Measurements from ENCODE around the gene RIPK4.

Gene RIPK4

DNA sequence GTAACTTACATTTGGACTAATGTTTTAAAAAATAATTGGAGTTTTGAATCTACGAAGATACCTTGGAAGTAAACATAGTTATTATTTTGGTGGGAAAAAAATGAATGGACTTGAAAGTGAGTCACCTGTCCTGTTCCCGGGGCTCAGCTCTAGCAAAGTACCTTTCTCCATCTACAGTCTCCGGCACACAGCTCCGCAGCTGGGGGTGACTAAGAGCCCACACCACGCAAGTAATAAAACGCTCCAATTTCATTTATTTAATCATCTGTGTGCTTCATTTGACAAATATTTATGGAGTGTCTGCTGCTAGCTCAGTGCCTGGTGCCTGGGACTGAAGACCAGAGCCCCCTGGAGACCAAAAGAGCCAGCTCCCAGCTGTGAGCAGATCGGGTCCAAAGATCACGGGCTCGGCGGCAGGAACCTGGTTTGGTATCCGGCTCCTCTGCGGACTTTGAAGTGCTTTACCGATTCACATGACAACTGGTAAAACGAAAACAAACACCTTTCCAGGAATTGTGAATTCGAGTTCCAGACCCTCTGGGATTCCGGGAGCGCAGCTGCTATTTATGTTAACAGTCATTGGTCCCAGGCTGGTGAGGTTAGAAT lies 1.7 kb upstream of the RIPK4 start:
- no peak for DNase-seq

DNA sequence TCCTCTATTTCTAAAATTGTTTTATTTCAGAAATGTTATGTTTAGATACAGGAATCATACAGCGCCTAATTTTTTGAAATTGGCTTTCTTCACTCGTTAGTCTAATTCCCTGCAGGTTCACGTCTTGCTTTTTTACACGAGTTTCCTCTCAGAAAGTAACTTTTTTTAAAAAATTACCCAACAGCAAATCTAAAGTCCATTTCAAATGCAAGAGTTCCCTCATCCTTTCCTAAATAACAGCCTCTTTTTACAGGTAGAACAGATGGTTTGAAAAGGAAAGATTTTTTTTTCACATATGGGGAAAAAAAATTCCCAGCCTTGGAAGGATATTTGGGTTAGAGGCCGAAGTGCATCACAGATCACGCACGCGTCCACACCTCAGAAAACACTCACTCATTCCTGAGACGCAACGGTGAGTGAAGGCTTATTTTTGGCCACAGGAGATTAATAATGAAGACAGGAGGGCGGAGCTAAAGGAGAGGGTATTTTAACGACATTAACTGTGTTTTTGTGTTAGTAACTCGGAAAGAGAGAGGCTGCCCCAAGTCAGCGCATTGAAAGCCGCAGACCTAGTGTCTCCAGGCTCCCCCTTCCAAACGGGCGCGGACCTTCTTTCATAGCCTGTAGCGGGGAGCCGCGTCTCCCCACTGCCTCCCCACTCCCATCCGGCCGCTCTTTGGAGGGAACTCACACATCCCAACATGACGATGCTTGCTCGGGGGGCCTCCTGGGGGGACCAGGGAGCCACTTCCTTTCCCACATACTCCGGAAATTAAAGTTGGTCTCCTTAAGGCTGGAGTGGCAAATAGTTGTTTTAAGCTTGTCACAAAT lies 969 bp upstream of the RIPK4 start:
- no peak for DNase-seq

DNA sequence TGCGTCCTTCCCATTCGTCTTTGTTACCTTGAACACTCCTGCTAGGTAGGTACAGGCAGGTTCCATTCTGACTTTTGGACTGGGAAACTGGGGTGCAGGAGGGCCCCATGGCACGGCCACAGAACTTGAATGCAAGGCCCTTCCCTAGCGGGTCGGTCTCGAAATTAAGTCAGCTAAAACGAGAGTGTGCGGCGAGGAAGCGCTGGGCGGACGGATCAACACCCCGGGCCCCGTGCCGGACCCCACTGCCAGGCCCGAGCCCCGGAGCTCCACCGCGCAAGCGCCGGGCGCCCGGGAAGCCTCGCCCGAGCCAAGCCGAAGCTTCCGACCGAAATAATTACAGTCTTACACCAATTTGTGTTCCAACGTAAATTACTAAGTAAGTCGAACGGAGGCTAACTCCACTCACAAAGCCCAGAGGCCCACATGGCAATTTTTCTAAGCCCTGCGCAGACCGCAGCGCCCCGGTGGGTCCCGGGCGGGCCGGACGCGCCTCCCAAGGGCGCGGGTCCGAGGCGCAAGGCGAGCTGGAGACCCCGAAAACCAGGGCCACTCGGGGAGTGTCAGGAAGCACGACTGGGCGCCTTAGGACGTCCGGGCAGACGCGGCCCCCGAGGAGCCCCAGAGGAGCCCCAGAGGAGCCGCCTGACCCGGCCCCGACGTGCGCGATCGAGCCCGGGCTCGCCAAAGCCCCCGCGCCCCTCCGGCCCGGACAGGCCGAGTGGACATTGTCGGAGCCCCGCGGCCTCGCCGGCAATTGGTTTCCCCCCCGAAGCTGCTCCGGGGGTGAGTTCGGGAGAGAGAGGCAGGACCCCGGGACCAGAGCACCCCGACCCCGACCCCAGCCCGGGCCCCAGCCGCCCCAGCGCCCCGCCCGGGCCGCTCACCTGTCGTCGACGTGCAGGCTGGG lies 624 bp downstream of the RIPK4 start:
- no peak for DNase-seq

DNA sequence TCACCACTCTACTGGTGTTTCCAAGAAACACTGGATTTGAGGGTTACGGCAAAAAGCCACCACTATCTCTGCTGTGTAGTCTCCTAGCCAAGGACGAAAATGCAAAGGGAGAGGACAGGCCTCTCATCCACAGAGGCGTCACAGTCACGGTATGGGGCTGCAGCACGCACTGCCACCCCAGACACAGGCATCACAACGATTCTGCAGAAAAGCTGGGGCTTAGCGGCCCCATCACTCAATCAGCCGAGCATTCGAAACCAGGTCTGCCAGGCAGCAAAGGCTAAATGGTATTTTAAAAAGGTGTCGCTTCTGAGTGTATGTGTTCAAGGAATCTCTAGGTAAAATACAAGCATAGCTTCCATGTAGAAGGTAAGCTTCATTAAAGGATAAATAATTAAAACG lies 1.4 kb downstream of the RIPK4 start:
- no peak for DNase-seq

DNA sequence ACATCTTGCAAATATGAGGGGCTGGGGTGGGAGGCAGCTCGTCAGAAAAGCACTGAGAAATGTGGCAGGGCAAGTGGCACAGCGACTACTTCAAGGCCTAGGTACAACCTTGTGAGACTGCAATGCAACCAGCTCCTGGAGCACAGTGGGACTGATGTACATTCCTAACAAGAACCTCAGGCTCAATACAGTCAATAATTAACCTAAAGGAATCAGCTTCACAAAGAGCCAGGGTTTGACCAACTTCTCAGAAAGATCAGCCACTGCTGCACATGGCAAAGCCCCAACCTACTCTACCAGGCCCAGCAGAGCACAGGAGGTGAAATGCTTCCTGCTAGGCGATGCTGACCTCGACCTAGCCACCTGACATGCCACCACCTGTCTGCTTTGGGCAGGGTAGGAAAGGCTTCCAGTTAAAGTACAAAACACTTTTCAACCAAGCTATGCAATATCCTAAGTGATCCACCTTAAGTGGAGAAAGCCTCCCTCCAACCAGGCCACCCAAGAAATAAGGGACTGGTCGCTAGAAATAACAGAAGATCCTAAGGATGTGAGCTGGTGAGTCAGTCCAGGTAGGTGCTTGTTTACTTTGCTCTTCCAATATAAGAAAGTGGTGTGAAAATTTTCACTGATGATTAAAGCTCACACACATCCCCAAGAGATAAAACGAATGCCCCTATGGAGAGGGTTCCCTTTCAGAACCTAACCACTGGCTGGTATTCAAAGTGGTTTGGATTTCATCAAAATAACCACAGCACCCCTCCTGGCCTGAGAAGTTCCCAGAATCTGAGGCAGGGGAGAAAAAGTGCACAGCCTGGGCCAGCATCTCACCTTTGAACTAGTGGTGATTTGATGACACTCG lies 2.1 kb downstream of the RIPK4 start:
- DNase-seq = no peak

DNA sequence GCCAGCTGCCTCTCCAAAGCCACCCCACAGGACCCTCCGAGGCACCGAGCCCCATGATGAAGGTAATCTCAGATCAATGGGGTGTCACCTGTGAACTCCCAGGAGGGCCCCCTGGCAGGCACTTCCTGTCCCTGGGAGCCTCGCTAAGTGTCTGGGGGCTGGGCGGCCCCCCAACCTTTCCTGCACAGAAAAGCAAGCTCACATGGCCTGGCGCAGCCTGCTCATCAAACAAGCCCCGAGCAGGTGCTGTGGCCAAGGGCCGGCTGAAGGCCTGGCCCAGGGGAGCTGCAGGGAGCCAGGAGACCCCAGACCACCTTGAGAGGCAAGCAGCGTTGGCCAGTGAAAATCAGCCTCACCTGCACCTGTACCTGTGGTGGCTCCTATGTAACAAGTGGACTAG lies 2.9 kb downstream of the RIPK4 start:
- DNase-seq = no peak

DNA sequence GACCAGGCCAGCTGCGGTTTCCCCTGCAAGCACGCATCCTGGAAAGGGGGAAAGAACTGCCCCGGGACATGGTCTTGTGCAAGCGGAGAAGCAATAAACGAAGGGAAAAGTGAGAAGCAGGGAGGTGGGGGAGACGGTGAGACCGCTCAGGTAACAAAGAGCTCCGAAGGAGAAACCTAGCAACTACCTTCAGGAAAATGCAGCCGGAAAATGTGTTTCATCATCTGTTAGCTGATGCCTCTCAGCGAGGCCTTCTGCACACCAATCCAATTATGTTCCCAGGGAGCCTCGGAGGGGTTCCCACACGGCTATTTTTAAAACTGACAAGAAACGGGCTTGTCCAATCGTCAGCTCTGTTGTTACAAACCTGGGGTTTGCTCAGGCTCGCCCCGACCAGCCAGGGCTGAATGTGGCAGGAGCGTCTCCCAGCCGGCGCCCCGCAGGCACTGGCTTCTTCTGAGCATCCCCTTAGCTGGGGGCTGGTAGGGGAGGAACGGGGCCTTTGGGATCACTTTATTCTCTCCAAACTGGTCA lies 3.4 kb downstream of the RIPK4 start:
- DNase-seq = no peak

DNA sequence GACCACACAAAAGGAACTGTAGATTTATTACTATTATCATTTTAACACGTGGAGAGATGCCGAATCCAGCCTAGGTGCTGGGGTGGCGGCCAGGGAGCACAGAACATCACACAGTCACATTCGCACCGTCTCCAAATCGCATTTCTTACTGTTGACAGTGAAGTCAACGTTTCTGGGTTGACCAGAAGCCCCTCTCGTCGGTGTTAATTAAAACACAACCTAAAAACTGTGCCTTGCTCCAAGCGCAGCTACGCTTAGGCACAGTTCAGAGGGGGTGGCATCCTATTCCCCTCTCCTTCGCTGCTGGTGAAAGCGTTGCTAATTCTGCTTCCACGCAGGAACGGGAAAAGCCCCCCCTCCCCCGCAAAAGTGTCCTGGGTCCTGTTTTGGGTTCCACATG lies 4.1 kb downstream of the RIPK4 start:
- DNase-seq = no peak

DNA sequence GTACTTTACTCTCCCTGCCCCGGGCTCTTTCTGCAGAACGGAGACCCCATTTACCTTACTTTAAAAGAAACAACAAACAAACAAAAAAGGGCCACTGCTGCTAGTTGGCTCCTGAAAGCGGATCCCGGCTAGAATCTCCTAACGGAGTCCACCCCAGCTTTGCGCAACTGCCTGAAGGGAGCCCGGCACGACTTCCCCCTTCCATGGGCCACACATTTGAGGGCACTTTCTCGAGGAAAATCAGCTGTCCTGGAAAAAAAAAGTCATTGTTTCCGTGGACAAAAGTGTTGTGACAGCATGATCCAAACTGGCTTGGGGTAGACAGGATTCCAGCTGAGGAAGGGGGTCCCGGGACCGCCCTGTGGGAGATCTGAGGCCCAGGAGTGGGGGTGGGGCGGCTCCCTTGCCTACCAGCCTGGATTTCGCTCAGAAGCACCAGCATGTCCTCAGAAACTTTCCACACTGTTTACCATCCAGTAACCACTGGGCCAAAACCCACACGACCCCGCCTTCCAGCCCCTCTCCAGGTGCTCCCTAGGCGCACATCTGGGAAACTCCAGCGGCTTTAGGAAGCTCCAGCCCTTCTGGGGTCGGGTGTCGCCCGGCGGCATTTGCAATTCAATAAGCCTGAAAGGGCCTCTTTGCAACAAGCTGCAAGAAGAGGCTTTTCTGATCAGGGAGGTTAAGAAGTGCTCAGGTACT lies 4.8 kb downstream of the RIPK4 start:
- no peak for DNase-seq

DNA sequence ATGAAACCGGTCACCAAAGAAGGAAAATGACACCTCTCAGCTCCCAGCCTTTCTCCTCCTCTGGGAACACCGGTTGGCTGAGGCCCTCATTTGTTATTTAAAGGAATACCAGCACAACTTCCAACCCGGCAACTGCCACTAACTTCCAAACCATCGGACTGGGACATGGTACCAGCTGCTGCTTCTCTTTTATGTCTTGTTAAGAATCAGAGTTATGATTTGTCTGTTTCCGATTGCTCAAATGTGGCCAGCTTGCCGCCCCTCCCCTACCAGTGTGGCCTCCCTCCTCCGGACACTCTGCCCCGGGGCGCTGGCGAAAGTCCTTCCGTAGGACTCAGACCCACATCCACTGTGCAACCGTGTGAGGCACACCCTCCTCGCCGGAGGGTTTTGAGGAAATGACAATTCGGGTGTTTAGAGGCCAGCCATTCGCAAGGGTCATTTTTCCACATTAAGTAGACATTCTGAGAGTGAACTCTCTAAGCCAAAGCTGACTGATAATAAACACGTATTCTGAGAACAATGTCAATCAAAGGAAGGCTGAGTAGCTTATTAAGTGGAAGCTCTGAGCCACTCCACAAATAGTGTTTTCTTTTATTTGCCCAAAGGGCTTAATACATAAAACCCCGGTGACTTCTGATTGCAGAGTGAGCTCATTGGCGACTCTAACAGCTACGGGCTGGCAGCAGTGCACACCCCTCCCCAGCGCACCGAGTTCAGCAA lies 5.5 kb downstream of the RIPK4 start:
- no peak for DNase-seq

DNA sequence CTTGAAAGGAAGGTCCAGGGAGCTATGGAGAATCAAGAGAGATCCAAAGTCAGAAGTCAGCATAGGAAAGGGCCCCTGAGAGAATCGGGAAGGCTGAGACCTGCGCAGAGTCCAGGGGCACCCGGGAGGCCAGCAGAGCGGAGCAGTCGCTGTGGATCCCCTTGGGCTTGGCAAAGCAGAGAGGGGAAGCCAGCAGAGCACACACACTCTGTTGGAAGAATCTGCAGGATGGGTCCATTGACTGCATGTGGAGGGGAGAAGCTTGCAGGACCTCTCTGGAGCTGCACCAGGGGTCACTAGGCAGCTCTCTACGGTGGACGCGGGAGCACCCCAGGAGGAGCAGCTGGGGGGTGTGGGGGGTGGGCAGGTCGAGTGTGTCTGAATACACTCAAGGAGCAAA lies 6.4 kb downstream of the RIPK4 start:
- no peak for DNase-seq

DNA sequence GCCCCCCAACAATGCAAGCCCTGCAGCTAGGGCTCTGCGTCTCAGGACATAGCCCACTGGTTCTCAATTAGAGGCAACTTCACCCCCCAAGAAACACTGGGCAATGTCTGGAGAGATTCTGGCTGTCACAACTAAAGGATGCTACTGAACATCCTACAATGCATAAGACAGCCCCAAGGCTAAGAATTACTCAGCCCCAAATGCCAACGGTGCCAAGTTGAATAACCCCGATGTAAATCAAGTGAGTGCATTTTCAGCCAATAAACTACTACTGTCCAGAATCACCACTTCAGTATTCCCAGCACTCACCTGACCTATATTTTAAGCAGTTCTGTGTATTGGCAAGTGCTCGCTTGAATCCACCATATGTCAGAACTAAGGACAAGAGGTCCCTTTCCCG lies 6.9 kb downstream of the RIPK4 start:
- DNase-seq = no peak

DNA sequence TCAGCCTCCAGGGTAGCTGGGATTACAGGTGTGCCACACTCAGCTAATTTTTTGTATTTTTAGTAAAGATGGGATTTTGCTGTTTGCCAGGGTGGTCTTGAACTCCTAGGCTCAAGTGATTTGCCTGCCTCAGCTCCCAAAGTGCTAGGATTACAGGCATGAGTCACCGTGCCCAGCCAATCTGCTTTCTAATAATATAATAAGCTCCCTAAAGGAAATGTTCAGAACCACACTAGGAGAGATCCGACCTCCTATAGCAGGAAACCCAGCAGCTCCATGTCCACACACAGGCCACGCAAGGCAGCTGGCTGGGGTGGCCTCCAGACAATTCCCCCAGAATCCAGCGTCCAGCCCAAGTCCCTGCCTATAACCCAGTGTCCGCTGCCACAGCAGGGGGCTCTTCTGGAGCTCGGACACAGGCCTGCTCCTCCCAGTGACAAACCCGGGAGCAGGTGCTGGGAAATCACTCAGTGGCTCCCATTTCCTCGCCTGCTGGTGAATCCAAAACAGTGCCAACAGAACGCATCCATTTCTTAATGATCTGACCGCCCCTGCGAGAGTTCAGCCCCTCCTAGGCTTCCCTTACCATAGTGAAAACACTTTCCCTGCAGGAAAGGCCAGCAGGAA lies 7.5 kb downstream of the RIPK4 start:
- DNase-seq = no peak

DNA sequence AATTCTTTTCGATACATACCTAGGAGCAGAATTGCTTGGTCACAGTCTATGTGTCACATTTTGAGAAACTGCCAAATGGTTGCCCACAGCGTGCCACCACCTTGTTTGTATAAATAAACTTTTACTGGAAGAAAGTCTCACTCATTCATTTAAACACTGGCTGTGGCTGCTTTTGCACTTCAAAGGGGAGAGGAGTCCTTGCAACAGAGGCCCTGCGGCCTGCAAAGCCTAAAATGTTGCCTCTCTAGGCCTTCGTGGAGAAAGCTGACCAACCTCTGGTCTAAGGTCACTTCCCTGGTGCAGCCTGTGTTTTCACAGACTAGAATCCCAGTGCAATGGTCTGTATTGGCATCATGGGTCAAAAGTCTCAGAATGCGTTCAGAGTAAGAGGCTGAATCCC lies 8.3 kb downstream of the RIPK4 start:
- DNase-seq = no peak

DNA sequence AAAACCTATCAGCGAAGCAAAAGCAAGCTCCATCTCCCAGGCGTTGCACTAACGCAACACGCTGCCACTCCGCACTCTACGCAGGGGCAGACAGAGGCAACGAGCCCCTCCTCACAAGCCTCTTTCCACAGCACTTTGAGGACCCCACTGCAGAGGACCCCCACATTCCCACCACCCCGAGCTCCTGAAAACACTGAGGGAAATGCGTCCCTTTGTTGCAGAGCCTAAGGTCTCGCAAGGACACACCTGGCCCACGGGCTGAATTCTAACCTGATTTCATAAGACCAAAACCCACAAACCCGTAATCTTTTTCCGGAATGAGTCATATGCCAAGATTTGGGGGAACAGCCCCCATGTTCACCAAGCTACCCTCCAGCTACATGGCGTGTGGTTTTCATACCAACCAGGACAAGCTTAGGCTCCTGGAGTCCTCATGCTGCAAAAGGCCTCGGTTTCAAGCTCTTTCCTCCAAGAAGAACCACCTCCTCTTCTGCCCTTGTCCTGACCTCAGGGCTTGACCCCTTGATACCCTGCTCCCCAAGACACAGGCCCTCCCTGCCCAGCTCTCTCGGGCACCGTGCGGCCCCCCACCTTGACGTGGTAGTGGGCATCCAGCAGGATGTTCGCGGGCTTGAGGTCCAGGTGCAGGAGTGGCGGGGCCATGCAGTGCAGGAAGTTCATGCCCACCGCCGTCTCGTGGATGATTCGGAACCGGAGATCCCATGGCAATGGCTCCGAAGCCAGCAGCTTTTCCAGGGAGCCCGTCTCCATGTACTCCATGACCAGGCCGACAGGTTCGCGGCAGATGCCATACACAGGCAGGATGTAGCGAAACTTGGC lies 10.7 kb downstream of the RIPK4 start:
- DNase-seq = no peak

DNA sequence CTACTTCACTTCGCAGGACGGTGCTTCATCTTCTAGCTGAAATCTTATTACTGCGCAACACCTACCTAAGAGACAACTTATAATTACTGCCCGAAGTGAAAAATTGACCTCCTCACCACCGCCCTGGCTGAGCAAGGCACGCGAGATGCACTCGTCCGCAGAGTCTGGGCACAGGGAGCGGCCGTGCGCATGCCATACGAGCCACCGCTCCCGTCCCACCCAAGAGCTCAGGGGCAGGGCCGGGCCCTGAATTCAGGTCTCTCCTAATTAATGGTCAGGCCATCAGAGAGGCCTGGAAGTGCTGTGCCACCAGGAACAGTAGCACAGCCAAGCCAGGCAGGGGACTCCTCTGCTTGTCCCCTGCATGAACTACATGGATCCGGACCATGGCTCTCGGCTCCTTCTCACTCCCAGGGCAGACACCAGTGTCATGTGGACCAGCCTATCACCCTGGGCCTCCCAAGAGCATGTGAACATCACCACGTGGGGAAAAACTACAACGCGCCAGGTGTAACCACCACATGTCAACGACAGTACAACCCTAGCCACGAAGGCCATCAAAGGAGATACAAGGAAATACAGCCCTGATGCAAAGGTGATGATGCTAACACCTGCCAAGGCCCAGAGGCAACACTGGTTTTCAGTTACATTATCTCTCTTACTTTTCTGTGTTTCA lies 11.5 kb downstream of the RIPK4 start:
- DNase-seq = no peak

DNA sequence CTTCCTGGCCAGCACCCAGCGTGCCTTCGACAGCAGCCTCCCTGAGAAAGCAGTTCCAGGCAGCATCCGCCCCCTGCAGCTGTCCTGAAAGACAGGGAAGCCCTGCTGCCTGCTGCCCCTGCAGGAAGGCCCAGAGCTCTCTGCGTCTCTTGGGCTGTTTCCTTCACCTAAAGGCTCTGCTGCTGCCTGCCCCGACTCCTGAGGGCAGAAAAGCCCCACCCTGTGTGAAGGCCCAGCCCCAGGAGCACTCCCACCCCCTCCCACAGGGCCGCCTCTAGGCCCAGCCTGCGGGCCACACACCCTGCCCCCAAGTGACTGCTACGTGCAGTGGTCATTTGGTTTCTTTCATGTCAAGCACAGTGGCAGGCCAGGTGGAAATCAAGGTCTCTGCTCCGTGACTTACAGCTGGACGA lies 12.4 kb downstream of the RIPK4 start:
- no peak for DNase-seq

DNA sequence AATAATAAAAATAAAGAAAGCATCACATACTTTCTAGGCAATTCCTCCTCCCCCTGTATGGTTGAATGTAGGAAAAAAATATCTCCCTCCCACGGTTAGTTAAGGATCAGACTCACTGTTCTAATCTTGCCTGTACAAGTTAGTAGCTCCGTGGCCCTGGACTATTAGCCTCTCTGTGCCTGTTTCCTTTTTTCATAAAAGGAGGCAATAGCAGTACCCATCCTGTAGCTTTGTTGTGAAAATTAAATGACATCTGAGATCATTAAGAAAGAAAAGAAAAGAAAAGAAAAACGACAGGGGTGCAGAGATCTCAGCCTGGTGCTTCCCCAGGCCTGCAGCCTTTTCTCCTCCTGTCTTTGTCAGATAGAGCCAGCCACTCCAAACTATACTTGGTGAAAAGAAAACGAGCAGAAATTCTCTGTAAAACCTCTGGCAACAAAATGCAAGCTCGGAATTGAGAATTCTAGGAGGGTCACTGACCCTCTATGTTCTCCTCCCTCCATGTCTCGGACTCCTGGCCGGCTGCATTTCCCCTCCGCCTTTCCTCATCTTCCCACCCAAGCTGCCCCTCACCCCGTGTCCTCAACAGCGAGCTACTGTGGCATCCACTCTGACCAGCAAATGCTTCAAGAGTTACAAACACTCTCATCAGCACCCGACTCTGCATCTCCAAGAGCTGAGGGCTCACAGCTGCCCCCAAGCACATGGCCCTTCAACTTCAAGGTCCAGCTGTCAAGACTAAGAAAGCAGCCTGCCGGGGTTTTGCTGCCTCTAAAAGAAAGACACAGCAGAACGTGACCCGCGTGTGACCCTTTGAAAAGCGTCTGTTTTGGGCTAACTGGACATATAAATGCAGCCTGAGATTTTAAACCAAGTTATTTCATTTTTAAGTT lies 13.6 kb downstream of the RIPK4 start:
- DNase-seq = no peak
